Measurements from ENCODE around the gene FYN. TPM values are rescaled to one million over a fixed set of nuclear protein-coding genes. Genes with fewer than 3 reads are reported as not detected.

FYN gene
- total RNA-seq, 1 experiment from 2014 or later = 18.5 TPM

DNA sequence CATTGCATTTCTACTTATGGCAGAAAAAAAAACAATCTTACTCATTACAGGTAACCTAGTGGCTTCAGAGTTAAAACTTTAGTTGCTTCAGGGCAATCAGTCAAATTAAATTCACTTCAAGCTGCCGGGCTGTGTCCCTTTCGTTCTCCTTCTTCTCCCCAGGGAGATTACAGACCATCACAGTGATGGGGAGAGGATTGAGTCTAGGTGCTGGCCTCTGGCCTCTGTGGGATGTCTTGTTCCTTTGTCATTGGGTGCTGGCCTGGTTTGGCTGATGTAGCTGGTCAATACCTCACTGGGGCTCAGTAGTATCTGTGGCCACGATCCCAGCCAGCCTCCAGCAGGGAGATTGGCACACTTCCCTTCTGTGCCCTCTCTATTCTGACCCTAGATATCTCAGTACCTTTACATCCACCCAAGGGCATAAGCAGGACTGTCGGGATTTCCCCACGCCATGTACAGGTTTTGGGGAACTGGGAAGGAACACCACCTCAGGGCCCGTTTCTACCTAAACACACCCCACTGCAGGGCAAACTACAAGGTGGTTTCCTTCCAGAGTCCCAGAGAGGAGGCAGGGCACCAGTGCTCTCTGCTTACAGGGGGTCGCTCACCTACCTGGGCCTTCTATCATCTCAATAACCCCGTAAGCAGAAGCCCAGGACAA lies 15.4 kb downstream of the FYN start:
- RAD21 ChIA-PET (ENCODE audit: low non-redundant PET in 1 of 2, low total read pairs in 2 of 2, uncharacterized antibody in 2 of 2, unreplicated experiment in 2 of 2) = no interaction called here
- H3K4me3 ChIP-seq (replicated peaks in 1 of 2; ENCODE audit: low read depth in 1 of 2, low read length in 2 of 2) = no peak overlapping the region
- no peak overlapping the region for H3K4me2 ChIP-seq (ENCODE audit: low read length)
- H3K9me3 ChIP-seq (ENCODE audit: control insufficient read depth in 1 of 2, insufficient read depth in 1 of 2, low read depth in 1 of 2, low read length in 2 of 2) = no peaks in the 10 kb centered on the region
- H4K20me1 ChIP-seq (ENCODE audit: insufficient read depth) = no peaks in the 10 kb centered on the region
- CTCF ChIA-PET = no interaction called here
- no peaks in the 10 kb centered on the region for H3K79me2 ChIP-seq (ENCODE audit: insufficient read depth, low read length)
- H3K27me3 ChIP-seq (ENCODE audit: insufficient read depth, low read length) = 0 out of 2 replicates have a peak, but pooled peaks cover 5% of the 10 kb centered on the region
- TF ChIP-seq POLR2A (IDR thresholded peaks at IDR 0.05; ENCODE audit: borderline replicate concordance, extremely low read depth, insufficient read depth, insufficient read length) = no peak
- TF ChIP-seq, protein P1, sequence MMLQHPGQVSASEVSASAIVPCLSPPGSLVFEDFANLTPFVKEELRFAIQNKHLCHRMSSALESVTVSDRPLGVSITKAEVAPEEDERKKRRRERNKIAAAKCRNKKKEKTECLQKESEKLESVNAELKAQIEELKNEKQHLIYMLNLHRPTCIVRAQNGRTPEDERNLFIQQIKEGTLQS (IDR thresholded peaks at IDR 0.05) = no peak
- no peak for TF ChIP-seq RAD21 (IDR thresholded peaks at IDR 0.05; ENCODE audit: low read depth)
- no peak for TF ChIP-seq FOSL1 (IDR thresholded peaks at IDR 0.05; ENCODE audit: low read depth)
- no peak for TF ChIP-seq SP1 (IDR thresholded peaks at IDR 0.05; ENCODE audit: low read depth)
- TF ChIP-seq CEBPB (IDR thresholded peaks at IDR 0.05; ENCODE audit: low read depth) = no peak
- TF ChIP-seq, protein P2, sequence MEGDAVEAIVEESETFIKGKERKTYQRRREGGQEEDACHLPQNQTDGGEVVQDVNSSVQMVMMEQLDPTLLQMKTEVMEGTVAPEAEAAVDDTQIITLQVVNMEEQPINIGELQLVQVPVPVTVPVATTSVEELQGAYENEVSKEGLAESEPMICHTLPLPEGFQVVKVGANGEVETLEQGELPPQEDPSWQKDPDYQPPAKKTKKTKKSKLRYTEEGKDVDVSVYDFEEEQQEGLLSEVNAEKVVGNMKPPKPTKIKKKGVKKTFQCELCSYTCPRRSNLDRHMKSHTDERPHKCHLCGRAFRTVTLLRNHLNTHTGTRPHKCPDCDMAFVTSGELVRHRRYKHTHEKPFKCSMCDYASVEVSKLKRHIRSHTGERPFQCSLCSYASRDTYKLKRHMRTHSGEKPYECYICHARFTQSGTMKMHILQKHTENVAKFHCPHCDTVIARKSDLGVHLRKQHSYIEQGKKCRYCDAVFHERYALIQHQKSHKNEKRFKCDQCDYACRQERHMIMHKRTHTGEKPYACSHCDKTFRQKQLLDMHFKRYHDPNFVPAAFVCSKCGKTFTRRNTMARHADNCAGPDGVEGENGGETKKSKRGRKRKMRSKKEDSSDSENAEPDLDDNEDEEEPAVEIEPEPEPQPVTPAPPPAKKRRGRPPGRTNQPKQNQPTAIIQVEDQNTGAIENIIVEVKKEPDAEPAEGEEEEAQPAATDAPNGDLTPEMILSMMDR (IDR thresholded peaks at IDR 0.05 in 2 of 3, conservative IDR thresholded peaks at IDR 0.05 in 1 of 3; ENCODE audit: borderline replicate concordance in 1 of 3, insufficient read depth in 1 of 3, low read depth in 2 of 3, low read length in 2 of 3) = no peak
- no peak for TF ChIP-seq ZNF274 (IDR thresholded peaks at IDR 0.05; ENCODE audit: low read depth, low read length)
- H2AFZ ChIP-seq (ENCODE audit: low read depth, low read length, poor library complexity, severe bottlenecking) = no peak overlapping the region
- ATAC-seq (no peak), DNase-seq (ENCODE audit: low read depth, low spot score) (no peak)
- POLR2A ChIA-PET = no interaction called here
- intact Hi-C loops (cut with micrococcal nuclease) = no loop called here
- H3K27ac ChIP-seq (ENCODE audit: low read depth, low read length) = no peak overlapping the region
- H3K9me2 ChIP-seq (ENCODE audit: insufficient read depth) = no peaks in the 10 kb centered on the region
- H3K9ac ChIP-seq (ENCODE audit: low read length) = no peak overlapping the region
- no peaks in the 10 kb centered on the region for H3K4me1 ChIP-seq (ENCODE audit: control insufficient read depth in 1 of 2, insufficient read depth in 2 of 2, low read length in 2 of 2)
- no TSS peak for BruUV-seq (replicated peaks)
- no peaks in the 10 kb centered on the region for H3K36me3 ChIP-seq (ENCODE audit: control insufficient read depth in 1 of 2, insufficient read depth in 2 of 2, low read length in 2 of 2)

DNA sequence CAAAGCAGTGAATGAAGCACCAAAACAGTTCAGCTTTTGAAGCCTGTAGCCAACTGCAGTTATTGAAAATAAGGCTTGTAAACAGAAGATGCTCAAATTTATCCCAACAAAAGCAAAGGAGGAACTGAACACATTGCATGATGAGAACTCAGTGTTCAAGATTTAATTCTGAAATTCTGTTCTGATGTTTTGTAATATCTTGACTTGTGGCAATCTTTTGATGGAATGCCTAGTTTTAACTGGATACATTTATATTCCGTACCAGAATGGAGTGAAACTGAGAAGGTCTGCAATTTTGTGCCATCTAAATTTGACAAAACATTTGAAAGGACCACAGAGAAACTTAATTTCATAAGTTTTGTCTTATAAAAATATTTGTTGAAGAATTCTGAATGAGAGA lies 17.5 kb downstream of the FYN start:
- no peak overlapping the region for H3K9ac ChIP-seq (ENCODE audit: low read length)
- no peak overlapping the region for H2AFZ ChIP-seq (ENCODE audit: low read depth, low read length, poor library complexity, severe bottlenecking)
- DNase-seq (ENCODE audit: low read depth, low spot score) (no peak), ATAC-seq (no peak)
- ChIA-PET POLR2A (no interaction called here), CTCF (no interaction called here), RAD21 (ENCODE audit: low non-redundant PET in 1 of 2, low total read pairs in 2 of 2, uncharacterized antibody in 2 of 2, unreplicated experiment in 2 of 2) (no interaction called here)
- no peaks in the 10 kb centered on the region for H3K9me2 ChIP-seq (ENCODE audit: insufficient read depth)
- H3K27me3 ChIP-seq (ENCODE audit: insufficient read depth, low read length) = 0 out of 2 replicates have a peak, but pooled peaks cover 5% of the 10 kb centered on the region
- H3K4me2 ChIP-seq (ENCODE audit: low read length) = no peak overlapping the region
- H4K20me1 ChIP-seq (ENCODE audit: insufficient read depth) = no peaks in the 10 kb centered on the region
- no peaks in the 10 kb centered on the region for H3K36me3 ChIP-seq (ENCODE audit: control insufficient read depth in 1 of 2, insufficient read depth in 2 of 2, low read length in 2 of 2)
- no peak overlapping the region for H3K27ac ChIP-seq (ENCODE audit: low read depth, low read length)
- BruUV-seq (replicated peaks) = no TSS peak
- no peaks in the 10 kb centered on the region for H3K79me2 ChIP-seq (ENCODE audit: insufficient read depth, low read length)
- H3K9me3 ChIP-seq (ENCODE audit: control insufficient read depth in 1 of 2, insufficient read depth in 1 of 2, low read depth in 1 of 2, low read length in 2 of 2) = no peaks in the 10 kb centered on the region
- H3K4me1 ChIP-seq (ENCODE audit: control insufficient read depth in 1 of 2, insufficient read depth in 2 of 2, low read length in 2 of 2) = no peaks in the 10 kb centered on the region
- H3K4me3 ChIP-seq (replicated peaks in 1 of 2; ENCODE audit: low read depth in 1 of 2, low read length in 2 of 2) = no peak overlapping the region
- intact Hi-C loops (cut with micrococcal nuclease) = no loop called here
- TF ChIP-seq, protein P2 (IDR thresholded peaks at IDR 0.05 in 2 of 3, conservative IDR thresholded peaks at IDR 0.05 in 1 of 3; ENCODE audit: borderline replicate concordance in 1 of 3, insufficient read depth in 1 of 3, low read depth in 2 of 3, low read length in 2 of 3) = no peak
- TF ChIP-seq, protein P1 (IDR thresholded peaks at IDR 0.05) = no peak
- TF ChIP-seq POLR2AphosphoS5 (IDR thresholded peaks at IDR 0.05; ENCODE audit: low read depth, low read length) (no peak), EZH2 (IDR thresholded peaks at IDR 0.05) (no peak)
- TF ChIP-seq, protein P3, sequence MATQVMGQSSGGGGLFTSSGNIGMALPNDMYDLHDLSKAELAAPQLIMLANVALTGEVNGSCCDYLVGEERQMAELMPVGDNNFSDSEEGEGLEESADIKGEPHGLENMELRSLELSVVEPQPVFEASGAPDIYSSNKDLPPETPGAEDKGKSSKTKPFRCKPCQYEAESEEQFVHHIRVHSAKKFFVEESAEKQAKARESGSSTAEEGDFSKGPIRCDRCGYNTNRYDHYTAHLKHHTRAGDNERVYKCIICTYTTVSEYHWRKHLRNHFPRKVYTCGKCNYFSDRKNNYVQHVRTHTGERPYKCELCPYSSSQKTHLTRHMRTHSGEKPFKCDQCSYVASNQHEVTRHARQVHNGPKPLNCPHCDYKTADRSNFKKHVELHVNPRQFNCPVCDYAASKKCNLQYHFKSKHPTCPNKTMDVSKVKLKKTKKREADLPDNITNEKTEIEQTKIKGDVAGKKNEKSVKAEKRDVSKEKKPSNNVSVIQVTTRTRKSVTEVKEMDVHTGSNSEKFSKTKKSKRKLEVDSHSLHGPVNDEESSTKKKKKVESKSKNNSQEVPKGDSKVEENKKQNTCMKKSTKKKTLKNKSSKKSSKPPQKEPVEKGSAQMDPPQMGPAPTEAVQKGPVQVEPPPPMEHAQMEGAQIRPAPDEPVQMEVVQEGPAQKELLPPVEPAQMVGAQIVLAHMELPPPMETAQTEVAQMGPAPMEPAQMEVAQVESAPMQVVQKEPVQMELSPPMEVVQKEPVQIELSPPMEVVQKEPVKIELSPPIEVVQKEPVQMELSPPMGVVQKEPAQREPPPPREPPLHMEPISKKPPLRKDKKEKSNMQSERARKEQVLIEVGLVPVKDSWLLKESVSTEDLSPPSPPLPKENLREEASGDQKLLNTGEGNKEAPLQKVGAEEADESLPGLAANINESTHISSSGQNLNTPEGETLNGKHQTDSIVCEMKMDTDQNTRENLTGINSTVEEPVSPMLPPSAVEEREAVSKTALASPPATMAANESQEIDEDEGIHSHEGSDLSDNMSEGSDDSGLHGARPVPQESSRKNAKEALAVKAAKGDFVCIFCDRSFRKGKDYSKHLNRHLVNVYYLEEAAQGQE (IDR thresholded peaks at IDR 0.05; ENCODE audit: low read depth) = no peak
